CD4-positive, alpha-beta T cell (primary cell): ENCODE data around the gene INTS6. TPM values are rescaled to one million over a fixed set of nuclear protein-coding genes. Genes with fewer than 3 reads are reported as not detected.

Source experiments
- ATAC-seq: fragments of 200-7000 bp; cut with Tn5 transposase; one replicate; pipeline ENCODE4 v1.10.0; 2022; ENCODE audit warnings: mild to moderate bottlenecking; ENCODE audit not compliant: poor library complexity
- CTCF ChIA-PET: fragments of 350-600 bp; sonication (Branson Sonifier 250); formaldehyde crosslinking; loops from one replicate; lab custom pipeline; 2021; ENCODE audit warnings: antibody characterized with exemption, inconsistent platforms; lab: Charles Lee
- POLR2A ChIA-PET: fragments of 350-600 bp; sonication (Branson Sonifier 250); formaldehyde crosslinking; loops from one replicate; lab custom pipeline; 2021; ENCODE audit warnings: antibody characterized with exemption, inconsistent platforms; lab: Charles Lee
- DNase-seq, 14 experiments: peaks; one replicate each; pipeline ENCODE4 v3.0.0-alpha.2; 2013 to 2020; ENCODE audit warnings: mixed read lengths in 2 of 14
- H3K27ac ChIP-seq, 2 donors: one replicate each; pipeline versions ENCODE4 v1.5.1 to v1.7.0; 2013; ENCODE audit warnings: low read length in 2 of 2, low read depth in 1 of 2, mild to moderate bottlenecking in 1 of 2
- H3K27me3 ChIP-seq, 2 experiments: 1 replicate in 1 of 2; 2 replicates in 1 of 2; pipeline versions ENCODE4 v1.6.1 to v1.7.0; 2013; ENCODE audit warnings: low read length in 2 of 2, control low read depth in 1 of 2, mild to moderate bottlenecking in 1 of 2, moderate library complexity in 1 of 2; ENCODE audit not compliant: insufficient read depth in 2 of 2, control insufficient read depth in 1 of 2
- H3K36me3 ChIP-seq: one replicate; pipeline ENCODE4 v1.6.1; 2013; ENCODE audit warnings: low read length, control low read depth; ENCODE audit not compliant: insufficient read depth
- H3K4me1 ChIP-seq: one replicate; pipeline ENCODE4 v1.6.1; 2013; ENCODE audit warnings: low read length, control low read depth; ENCODE audit not compliant: insufficient read depth
- H3K4me3 ChIP-seq: one replicate; pipeline ENCODE4 v1.5.1; 2013; ENCODE audit warnings: mild to moderate bottlenecking, low read length, moderate library complexity
- H3K9me3 ChIP-seq, 2 experiments: 1 replicate in 1 of 2; 2 replicates in 1 of 2; pipeline versions ENCODE4 v1.6.1 to v1.7.0; 2013; ENCODE audit warnings: low read length in 2 of 2, mild to moderate bottlenecking in 2 of 2, control low read depth in 1 of 2, moderate library complexity in 1 of 2; ENCODE audit not compliant: control insufficient read depth in 1 of 2, insufficient read depth in 1 of 2
- H3K27ac Mint-ChIP-seq: one replicate; pipeline ENCODE4 v1.8.0; 2020; ENCODE audit warnings: mixed read lengths
- H3K27me3 Mint-ChIP-seq: one replicate; pipeline ENCODE4 v1.8.0; 2021; ENCODE audit warnings: mixed read lengths
- H3K36me3 Mint-ChIP-seq: one replicate; pipeline ENCODE4 v1.8.0; 2021; ENCODE audit warnings: low read depth, mixed read lengths
- H3K4me1 Mint-ChIP-seq: one replicate; pipeline ENCODE4 v1.8.0; 2021; ENCODE audit warnings: low read depth, mixed read lengths
- H3K4me3 Mint-ChIP-seq: one replicate; pipeline ENCODE4 v1.8.0; 2020; ENCODE audit warnings: mild to moderate bottlenecking, mixed read lengths
- H3K9me3 Mint-ChIP-seq: one replicate; pipeline ENCODE4 v1.8.0; 2020; ENCODE audit warnings: mixed read lengths
- CTCF ChIP-seq: fragments of 200-600 bp; IDR thresholded peaks from one replicate; pipeline ENCODE4 v1.8.0; 2022; ENCODE audit warnings: antibody characterized with exemption, mild to moderate bottlenecking
- intact Hi-C, 2 experiments: fragments of 100-400 bp; cut with DNase I in 1 of 2; cut with micrococcal nuclease in 1 of 2; formaldehyde crosslinking; loops; one replicate each; pipeline versions ENCODE4 v1.15.1 to v1.9.0; 2023 to 2025; cut with DNase I, micrococcal nuclease
- total RNA-seq, 174 experiments: library from RNA in 2 of 174; stranded (reverse) in 2 of 174; gene quantifications; one replicate each; pipeline ENCODE4 v1.2.3 and lab custom pipeline; 2021 to 2026

The INTS6 gene
- total RNA-seq, 2 experiments from 2014 or later = 40.8 to 45.8 TPM

GRCh38 chr13:51371768-51372399 is 81.0 kb downstream of the INTS6 start:
- H3K27ac Mint-ChIP-seq = no peak overlapping the region
- TF ChIP-seq CTCF = no peak
- Histone ChIP-seq H3K4me3 (no peak overlapping the region), H3K36me3 (peaks cover 87% of the 10 kb centered on the region), H3K27ac (no peak overlapping the region), H3K9me3 (no peaks in the 10 kb centered on the region), H3K4me1 (no peaks in the 10 kb centered on the region), H3K27me3 (no peaks in the 10 kb centered on the region)
- POLR2A ChIA-PET = no interaction called here
- CTCF ChIA-PET = no interaction called here
- peaks cover 4% of the 10 kb centered on the region for H3K36me3 Mint-ChIP-seq
- DNase-seq (no peak), ATAC-seq (no peak)
- H3K4me3 Mint-ChIP-seq = no peak overlapping the region
- H3K4me1 Mint-ChIP-seq = no peaks in the 10 kb centered on the region
- intact Hi-C loops = no loop called here
- H3K27me3 Mint-ChIP-seq = no peaks in the 10 kb centered on the region
- no peaks in the 10 kb centered on the region for H3K9me3 Mint-ChIP-seq

GRCh38 chr13:51370811-51371210 is 82.0 kb downstream of the INTS6 start:
- ChIA-PET CTCF (no interaction called here), POLR2A (interaction anchor here (1.0 kb wide), 1 partner anchor 214 kb away, joined by 3 read pairs; no protein-coding TSS in a partner anchor)
- H3K27ac Mint-ChIP-seq = no peak overlapping the region
- no peaks in the 10 kb centered on the region for H3K9me3 ChIP-seq
- H3K36me3 Mint-ChIP-seq = peaks cover 14% of the 10 kb centered on the region
- TF ChIP-seq CTCF = no peak
- no peak overlapping the region for H3K4me3 Mint-ChIP-seq
- no peaks in the 10 kb centered on the region for H3K27me3 Mint-ChIP-seq
- H3K4me1 ChIP-seq = no peaks in the 10 kb centered on the region
- no peaks in the 10 kb centered on the region for H3K4me1 Mint-ChIP-seq
- peaks cover 89% of the 10 kb centered on the region for H3K36me3 ChIP-seq
- no peaks in the 10 kb centered on the region for H3K9me3 Mint-ChIP-seq
- intact Hi-C loops = no loop called here
- H3K27me3 ChIP-seq = no peaks in the 10 kb centered on the region
- no peak overlapping the region for H3K27ac ChIP-seq
- no peak overlapping the region for H3K4me3 ChIP-seq
- no peak for DNase-seq
- no peak for ATAC-seq

- Histone ChIP-seq H3K9me3 (no peaks in the 10 kb centered on the region), H3K4me3 (no peak overlapping the region), H3K27ac (no peak overlapping the region), H3K27me3 (no peaks in the 10 kb centered on the region), H3K4me1 (no peaks in the 10 kb centered on the region), H3K36me3 (peaks cover 89% of the 10 kb centered on the region)
- CTCF ChIA-PET = interaction anchor here (0.6 kb wide), 1 partner anchor 260 kb away, joined by 4 read pairs; no protein-coding TSS in a partner anchor
- Mint-ChIP-seq H3K27ac (no peak overlapping the region), H3K4me3 (no peak overlapping the region), H3K36me3 (peaks cover 21% of the 10 kb centered on the region), H3K4me1 (no peaks in the 10 kb centered on the region), H3K27me3 (no peaks in the 10 kb centered on the region), H3K9me3 (no peaks in the 10 kb centered on the region)
- POLR2A ChIA-PET = interaction anchor here (1.0 kb wide), 1 partner anchor 215 kb away, joined by 3 read pairs; no protein-coding TSS in a partner anchor
- TF ChIP-seq CTCF = no peak
- ATAC-seq (no peak), DNase-seq (no peak)
- intact Hi-C loops = no loop called here
Measured at GRCh38 chr13:51370116-51370515, 82.7 kb downstream of the INTS6 start.
